Ectodermal cell (in vitro differentiated cells): Measurements from ENCODE around the gene LEMD2.

Experiments used
- H3K27ac ChIP-seq: 2 replicates; pipeline ENCODE4 v1.7.0; 2013; ENCODE audit warnings: mild to moderate bottlenecking, low read depth, low read length; ENCODE audit not compliant: insufficient read depth, poor library complexity, severe bottlenecking
- H3K27me3 ChIP-seq: 2 replicates; pipeline ENCODE4 v1.7.0; 2013; ENCODE audit warnings: mild to moderate bottlenecking, low read length; ENCODE audit not compliant: insufficient read depth, control insufficient read depth, poor library complexity, severe bottlenecking
- H3K36me3 ChIP-seq: one replicate; pipeline ENCODE4 v1.7.0; 2013; ENCODE audit warnings: low read length; ENCODE audit not compliant: control insufficient read depth, insufficient read depth
- H3K4me1 ChIP-seq: one replicate; pipeline ENCODE4 v1.7.0; 2013; ENCODE audit warnings: low read length; ENCODE audit not compliant: control insufficient read depth, insufficient read depth
- H3K4me3 ChIP-seq: 2 replicates; pipeline ENCODE4 v1.7.0; 2013; ENCODE audit warnings: low read depth, low read length, control low read depth; ENCODE audit not compliant: insufficient read depth
- H3K9me3 ChIP-seq: 2 replicates; pipeline ENCODE4 v1.7.0; 2013; ENCODE audit warnings: mild to moderate bottlenecking, low read length, moderate library complexity; ENCODE audit not compliant: control insufficient read depth
- WGBS, 2 experiments: methylation state at CpG; one replicate each; pipeline ENCODE4 v1.1.7; 2013; ENCODE audit warnings: missing lambda C conversion rate in 2 of 2; 5-methylcytosine and 5-hydroxymethylcytosine counted together

LEMD2 gene

DNA sequence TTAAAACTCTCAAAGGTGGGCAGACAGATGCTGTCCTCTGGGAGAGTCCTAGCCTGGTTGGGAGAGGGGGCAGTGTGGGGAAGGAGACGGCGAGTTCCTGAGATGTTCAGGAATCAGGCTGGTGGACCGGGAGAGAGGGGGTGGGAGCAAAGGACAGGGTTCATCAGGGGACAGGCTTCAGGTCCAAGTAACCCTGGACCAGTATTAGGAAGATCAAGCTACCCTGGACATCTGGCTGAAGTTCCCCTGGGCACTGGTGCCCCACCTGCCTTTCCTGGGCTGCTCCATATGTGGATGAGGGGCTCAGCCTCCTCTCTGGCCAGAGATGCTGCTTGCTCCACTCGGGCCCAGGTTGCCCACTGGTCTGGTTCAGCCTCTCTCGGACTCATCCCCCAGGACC lies 41.1 kb downstream of the LEMD2 start:
- Histone ChIP-seq H3K36me3 (no peaks in the 10 kb centered on the region), H3K27me3 (no peaks in the 10 kb centered on the region), H3K4me3 (no peak overlapping the region), H3K9me3 (no peaks in the 10 kb centered on the region), H3K4me1 (peaks cover 76% of the 10 kb centered on the region), H3K27ac (no peak overlapping the region)
- WGBS, 2 experiments: 90% methylated on average over 5 of the region's 5 CpGs

DNA sequence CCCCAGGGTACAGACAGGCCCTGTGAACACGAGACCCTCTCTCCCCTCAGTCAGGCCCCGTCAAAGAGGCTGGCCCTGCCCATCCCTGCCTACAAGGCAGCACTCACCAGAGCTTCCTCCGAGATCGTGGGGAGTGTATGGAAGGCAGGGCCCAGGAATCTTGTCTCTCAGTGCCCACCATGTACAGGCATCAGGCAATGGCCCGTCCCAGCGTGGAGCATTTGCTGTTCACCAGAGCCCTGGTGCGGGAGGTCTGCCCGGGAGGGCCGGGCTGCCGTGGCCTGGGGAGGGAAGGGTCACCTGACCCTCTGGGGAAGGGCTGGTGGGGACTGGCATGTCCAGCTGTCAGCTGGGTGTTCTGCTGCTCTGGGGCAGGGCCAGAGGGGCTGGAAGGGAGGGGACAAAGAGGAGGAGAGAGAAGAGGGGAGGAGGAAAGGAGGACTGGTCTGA lies 42.3 kb downstream of the LEMD2 start, which contains the start of gene IP6K3:
TSS of gene IP6K3 (minus strand) at position 255 of the 450 bp plus-strand sequence. CDS start 11,429 bp downstream, outside the sequence.
- 21 to 23% methylated on average over 10 of the region's 10 CpGs for WGBS, 2 experiments
- Histone ChIP-seq H3K27ac (no peak within 1 kb of the TSS), H3K4me3 (peak within 1 kb of the TSS; percentile 1), H3K36me3 (no peaks in the 10 kb centered on the region), H3K4me1 (peaks cover 68% of the 10 kb centered on the region), H3K9me3 (no peaks in the 10 kb centered on the region), H3K27me3 (no peaks in the 10 kb centered on the region)

DNA sequence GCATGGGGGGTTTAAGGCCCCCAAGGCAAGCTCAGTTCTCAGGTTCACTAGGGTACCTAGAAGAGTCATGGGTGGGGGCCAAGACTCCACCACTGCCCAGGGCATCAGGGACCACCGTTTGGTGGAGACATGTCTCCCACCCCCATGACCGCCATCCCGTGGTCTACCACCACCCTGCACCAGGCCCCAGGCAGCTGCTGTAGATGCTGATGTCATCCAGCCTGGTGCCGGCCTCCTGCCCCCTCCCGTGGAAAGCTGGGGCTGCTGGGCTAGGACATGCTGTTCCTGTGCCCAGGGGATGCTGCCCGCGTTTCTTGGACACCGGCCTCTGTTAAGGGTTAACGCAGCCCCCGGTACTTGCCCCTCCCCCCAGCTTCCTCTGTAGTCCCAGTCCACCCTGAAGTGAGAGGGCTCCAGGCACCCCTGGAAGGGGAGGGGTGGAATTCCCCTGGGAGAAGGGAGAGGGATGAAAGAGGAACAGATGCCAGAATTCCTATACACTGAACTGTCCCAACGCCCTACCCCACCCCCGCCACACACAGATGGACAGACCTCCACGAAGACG lies 42.8 kb downstream of the LEMD2 start:
- no peaks in the 10 kb centered on the region for H3K27me3 ChIP-seq
- 30 to 46% methylated on average over 14 of the region's 14 CpGs for WGBS, 2 experiments
- no peaks in the 10 kb centered on the region for H3K36me3 ChIP-seq
- no peaks in the 10 kb centered on the region for H3K9me3 ChIP-seq
- no peak overlapping the region for H3K27ac ChIP-seq
- peaks cover 62% of the 10 kb centered on the region for H3K4me1 ChIP-seq
- H3K4me3 ChIP-seq: peak overlapping the region; percentile 1

DNA sequence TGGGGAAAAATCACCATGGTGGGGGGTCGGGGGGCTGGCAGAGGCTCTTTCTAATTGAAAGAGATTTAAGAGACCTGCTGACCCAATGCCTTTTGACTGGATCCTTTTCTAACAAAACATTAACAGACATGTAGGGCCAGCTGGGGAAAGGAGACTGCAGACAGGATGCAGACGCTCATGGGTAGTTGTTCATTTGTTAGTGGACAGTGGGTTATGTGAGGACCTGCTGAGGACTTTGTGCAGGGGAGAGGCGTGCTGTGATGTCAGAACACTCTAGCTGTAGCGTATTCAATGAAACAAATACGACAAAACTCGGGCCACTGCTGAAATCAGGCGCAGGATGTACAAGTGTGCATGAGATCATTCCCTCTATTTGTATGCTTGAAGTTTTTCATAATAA lies 43.4 kb downstream of the LEMD2 start:
- Histone ChIP-seq H3K36me3 (no peaks in the 10 kb centered on the region), H3K27me3 (no peaks in the 10 kb centered on the region), H3K9me3 (no peaks in the 10 kb centered on the region), H3K4me3 (no peak overlapping the region), H3K4me1 (peaks cover 60% of the 10 kb centered on the region), H3K27ac (no peak overlapping the region)
- WGBS, 2 experiments: 75 to 77% methylated on average over 7 of the region's 7 CpGs

DNA sequence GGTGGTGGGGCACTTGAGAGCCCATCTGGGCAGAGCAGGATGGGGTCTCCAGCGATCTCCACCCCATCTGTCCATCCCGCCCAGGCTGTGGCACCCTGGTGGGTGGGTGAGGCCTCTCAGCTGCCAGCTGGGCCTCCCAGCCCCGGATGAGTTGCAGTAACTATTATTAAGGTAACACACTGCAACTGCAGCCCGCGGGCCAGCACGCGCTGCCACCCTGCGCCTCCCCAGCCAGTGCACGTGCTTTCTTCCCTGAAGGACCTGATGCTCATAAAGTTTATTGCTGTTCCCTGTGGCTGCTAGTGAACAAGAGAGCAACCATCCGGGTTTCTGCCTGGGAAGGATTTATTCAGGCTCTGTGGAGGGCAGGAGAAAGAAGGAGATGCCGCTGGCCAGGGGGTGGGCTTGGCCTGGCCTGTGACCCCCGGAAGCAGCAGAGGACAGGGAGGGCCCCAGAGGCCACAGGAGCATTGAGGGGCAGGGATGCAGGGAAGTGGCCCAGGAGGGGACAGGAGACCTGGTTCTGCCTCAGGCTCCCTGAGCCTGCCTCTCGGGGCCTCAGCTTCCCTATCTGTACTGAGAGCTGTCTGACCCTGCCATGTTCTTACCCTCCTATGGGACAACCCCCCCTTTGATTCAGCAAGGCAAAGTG lies 43.9 kb downstream of the LEMD2 start:
- Histone ChIP-seq H3K4me3 (no peak overlapping the region), H3K27ac (no peak overlapping the region), H3K27me3 (no peaks in the 10 kb centered on the region), H3K36me3 (no peaks in the 10 kb centered on the region), H3K4me1 (peaks cover 57% of the 10 kb centered on the region), H3K9me3 (no peaks in the 10 kb centered on the region)
- WGBS, 2 experiments: 51 to 59% methylated on average over 13 of the region's 13 CpGs

DNA sequence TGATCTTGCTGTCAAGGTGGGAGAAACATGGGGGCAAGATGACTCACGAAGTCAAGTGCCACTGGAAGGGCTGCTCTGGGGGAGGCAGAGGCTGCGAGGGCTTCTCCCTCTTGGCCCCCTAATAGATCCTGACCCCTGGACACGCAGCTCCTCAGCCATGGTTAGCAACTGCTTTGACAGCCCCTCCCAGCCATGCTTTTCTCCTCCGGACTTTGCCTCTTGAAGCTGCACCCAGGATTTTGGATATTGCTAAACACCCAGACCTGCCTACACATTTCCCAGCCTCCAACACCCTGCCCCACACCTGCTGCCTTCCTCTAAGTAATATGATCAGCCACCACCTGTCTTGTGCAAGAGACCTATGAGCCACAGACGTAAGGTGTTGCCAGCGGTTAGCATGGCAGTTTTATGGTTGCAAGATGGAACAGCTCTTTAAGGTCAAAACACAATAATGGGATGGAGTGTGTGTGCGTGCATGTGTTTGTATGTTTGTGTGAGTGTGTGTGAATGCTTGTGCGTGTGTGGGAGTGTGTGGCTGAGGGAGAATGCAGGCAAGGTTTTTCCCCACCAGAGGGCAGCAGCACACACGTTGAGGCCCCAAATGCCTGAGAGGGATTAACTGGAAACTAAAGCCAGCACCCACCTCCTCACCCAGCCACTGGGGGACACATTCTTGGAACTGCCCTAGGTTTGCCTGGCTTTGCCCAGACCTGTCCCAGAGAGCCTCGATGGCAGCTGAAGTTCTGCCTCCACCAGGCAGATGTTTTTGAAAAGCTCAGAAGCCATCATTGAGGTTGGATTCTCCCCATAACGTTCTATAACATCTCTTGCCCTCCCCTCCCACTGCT lies 44.7 kb downstream of the LEMD2 start:
- Histone ChIP-seq H3K36me3 (no peaks in the 10 kb centered on the region), H3K9me3 (no peaks in the 10 kb centered on the region), H3K27me3 (no peaks in the 10 kb centered on the region), H3K4me3 (no peak overlapping the region), H3K4me1 (peaks cover 49% of the 10 kb centered on the region), H3K27ac (no peak overlapping the region)
- 47 to 51% methylated on average over 10 of the region's 11 CpGs for WGBS, 2 experiments

DNA sequence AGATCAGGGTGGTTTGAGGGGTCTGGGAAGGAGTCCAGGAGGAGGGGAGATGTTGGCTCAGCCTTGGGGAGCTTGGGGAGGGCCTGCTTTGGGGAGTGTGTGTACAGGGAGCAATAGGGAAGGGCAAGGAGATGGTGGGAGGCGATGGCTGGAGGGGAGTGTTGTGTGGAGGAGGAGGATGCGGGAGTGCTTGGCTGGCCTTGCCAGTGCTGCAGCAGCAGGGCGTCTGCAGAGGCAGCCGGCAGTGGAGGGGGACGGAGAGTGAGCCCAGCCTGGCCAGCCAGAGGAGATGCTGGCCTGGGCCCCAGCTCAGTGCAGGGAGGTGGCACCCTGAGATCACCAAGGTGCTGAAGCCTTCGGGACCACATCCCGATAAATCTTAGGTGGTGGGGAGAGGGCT lies 46.1 kb downstream of the LEMD2 start:
- Histone ChIP-seq H3K27me3 (no peaks in the 10 kb centered on the region), H3K4me3 (no peak overlapping the region), H3K27ac (no peak overlapping the region), H3K4me1 (peaks cover 39% of the 10 kb centered on the region), H3K36me3 (no peaks in the 10 kb centered on the region), H3K9me3 (no peaks in the 10 kb centered on the region)
- 56 to 60% methylated on average over 7 of the region's 7 CpGs for WGBS, 2 experiments

DNA sequence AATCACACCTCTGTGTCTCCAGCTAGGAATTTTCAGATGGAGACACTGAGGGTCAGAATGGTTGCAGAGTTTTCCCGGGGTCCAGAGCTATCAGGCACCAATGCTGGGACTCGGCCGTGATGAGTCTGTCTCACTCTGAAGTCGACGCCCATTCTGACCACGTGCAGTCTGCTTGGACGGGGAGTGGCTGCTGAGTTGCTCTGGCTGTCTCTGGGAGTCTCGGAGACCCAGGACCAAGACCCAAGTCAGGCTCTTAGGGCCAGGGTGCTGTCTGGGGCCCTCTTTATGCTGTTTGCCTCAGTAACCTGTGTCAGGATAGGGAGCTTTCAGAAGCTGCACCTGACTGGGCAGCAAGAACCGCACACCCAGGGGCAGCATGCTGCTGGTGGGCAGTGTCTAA lies 46.8 kb downstream of the LEMD2 start:
- Histone ChIP-seq H3K9me3 (no peaks in the 10 kb centered on the region), H3K4me1 (peaks cover 32% of the 10 kb centered on the region), H3K27ac (no peak overlapping the region), H3K36me3 (no peaks in the 10 kb centered on the region), H3K27me3 (no peaks in the 10 kb centered on the region), H3K4me3 (no peak overlapping the region)
- 87 to 88% methylated on average over 9 of the region's 9 CpGs for WGBS, 2 experiments

DNA sequence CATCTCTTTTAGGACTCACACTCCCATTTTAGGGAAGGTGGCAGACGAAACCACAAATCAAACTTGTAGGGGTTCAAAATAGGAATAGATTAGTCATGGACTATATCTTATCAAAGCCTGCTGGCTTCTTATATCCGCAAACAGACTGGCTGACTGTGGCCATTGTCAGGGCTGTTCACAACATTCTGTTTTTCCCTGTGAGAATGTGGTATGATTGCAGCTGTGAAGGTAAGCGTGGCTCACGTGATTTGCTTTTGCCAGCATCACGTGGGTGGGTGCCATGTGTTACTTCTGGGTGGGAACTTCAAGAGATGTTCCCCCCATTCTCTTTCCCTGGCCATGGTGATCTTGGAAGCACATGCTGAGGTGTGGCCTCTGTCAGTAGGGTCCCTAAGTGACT lies 48.1 kb downstream of the LEMD2 start:
- no peaks in the 10 kb centered on the region for H3K9me3 ChIP-seq
- peaks cover 20% of the 10 kb centered on the region for H3K4me1 ChIP-seq
- H3K36me3 ChIP-seq: no peaks in the 10 kb centered on the region
- no peak overlapping the region for H3K27ac ChIP-seq
- 93 to 95% methylated on average over 5 of the region's 5 CpGs for WGBS, 2 experiments
- no peak overlapping the region for H3K4me3 ChIP-seq
- no peaks in the 10 kb centered on the region for H3K27me3 ChIP-seq

DNA sequence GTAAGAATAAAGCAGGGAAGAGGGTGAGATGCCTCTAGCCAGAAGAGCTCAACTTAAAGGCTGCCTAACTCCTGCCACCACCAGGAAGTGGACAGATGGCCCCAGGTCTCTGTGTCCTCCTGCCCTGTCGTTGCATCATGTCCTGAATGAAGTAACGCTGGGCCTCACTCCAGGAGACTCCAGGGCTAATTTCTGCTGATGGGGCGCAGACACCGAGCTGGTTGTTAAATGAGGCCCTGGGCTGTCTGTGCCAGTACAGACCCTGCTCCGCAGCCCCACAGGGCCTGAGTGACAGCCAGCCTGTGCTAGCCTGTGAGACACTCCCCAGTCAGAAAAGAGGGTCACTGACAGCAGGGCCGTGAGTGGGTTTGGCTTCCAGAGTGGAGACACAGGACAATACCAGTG lies 48.7 kb downstream of the LEMD2 start:
- H3K27ac ChIP-seq: no peak overlapping the region
- no peaks in the 10 kb centered on the region for H3K36me3 ChIP-seq
- H3K4me1 ChIP-seq: peaks cover 14% of the 10 kb centered on the region
- H3K4me3 ChIP-seq: no peak overlapping the region
- H3K27me3 ChIP-seq: no peaks in the 10 kb centered on the region
- 92 to 93% methylated on average over 6 of the region's 6 CpGs for WGBS, 2 experiments
- no peaks in the 10 kb centered on the region for H3K9me3 ChIP-seq
